OCI-LY3 (cell line): ENCODE results near the gene TEDC1.
"Not testable (repeated sequence)": the region's sequence is repeated elsewhere in the genome, so short reads cannot be mapped to it uniquely, and the experiment has no call there.

Experiments
- H2AFZ ChIP-seq: fragments of 200-600, 300-600 bp; shearing (Covaris generic); 2 replicates; pipeline ENCODE4 v1.6.0; 2014; ENCODE audit warnings: antibody characterized with exemption, low read depth, low read length
- H3K27ac ChIP-seq: fragments of 200-600, 300-600 bp; sonication (generic); 2 replicates; pipeline ENCODE4 v1.5.1; 2014; ENCODE audit warnings: mild to moderate bottlenecking, low read length, moderate library complexity, mixed read lengths
- H3K27me3 ChIP-seq: fragments of 200-600, 300-600 bp; sonication (generic); 2 replicates; pipeline ENCODE4 v1.6.1; 2014; ENCODE audit warnings: low read depth, low read length, mixed read lengths
- H3K36me3 ChIP-seq: fragments of 200-600, 300-600 bp; sonication (generic); replicated peaks from 2 replicates; pipeline ENCODE3; 2014; ENCODE audit warnings: low read depth, low read length, mixed read lengths
- H3K4me1 ChIP-seq: fragments of 300-600, 200-600 bp; sonication (generic); 2 replicates; pipeline ENCODE4 v1.6.1; 2014; ENCODE audit warnings: low read length, mixed read lengths
- H3K4me2 ChIP-seq: fragments of 200-600, 300-600 bp; sonication (generic); 2 replicates; pipeline ENCODE4 v1.6.1; 2014; ENCODE audit warnings: low read length, mixed read lengths
- H3K4me3 ChIP-seq: fragments of 300-600, 200-600 bp; sonication (generic); 2 replicates; pipeline ENCODE4 v1.5.1; 2014; ENCODE audit warnings: antibody characterized with exemption, mild to moderate bottlenecking, low read length, moderate library complexity
- H3K79me2 ChIP-seq: fragments of 300-600, 200-600 bp; shearing (Covaris generic); 2 replicates; pipeline ENCODE4 v1.6.1; 2014; ENCODE audit warnings: mild to moderate bottlenecking, low read length, mixed read lengths
- H3K9ac ChIP-seq: fragments of 300-600, 200-600 bp; shearing (Covaris generic); 2 replicates; pipeline ENCODE4 v1.6.0; 2014; ENCODE audit warnings: mild to moderate bottlenecking, low read length, moderate library complexity
- H3K9me3 ChIP-seq: fragments of 200-600, 300-600 bp; shearing (Covaris generic); 2 replicates; pipeline ENCODE4 v1.6.1; 2014; ENCODE audit warnings: low read length, mixed read lengths; ENCODE audit not compliant: insufficient read depth
- H4K20me1 ChIP-seq: fragments of 200-600, 300-600 bp; sonication (generic); 2 replicates; pipeline ENCODE4 v1.6.1; 2016; ENCODE audit warnings: low read length, mixed read lengths; ENCODE audit not compliant: insufficient read depth
- EZH2phosphoT487 ChIP-seq: fragments of 200-600 bp; shearing (Covaris generic); IDR thresholded peaks from 2 replicates; pipeline ENCODE4 v1.6.1; 2018; ENCODE audit warnings: antibody characterized with exemption, mixed run types, low read depth
- TF ChIP-seq, protein P1 (sequence below): fragments of 200-600, 300-600 bp; sonication (generic); IDR thresholded peaks from 2 replicates; pipeline ENCODE4 v1.5.1; 2014; ENCODE audit warnings: antibody characterized with exemption, low read length, low read depth

TEDC1 gene

GRCh38 chr14:105538481-105539049 is 47.5 kb downstream of the TEDC1 start:
- H3K27me3 ChIP-seq, result peaks cover 29% of the 10 kb centered on the region
- no peak overlapping the region for H3K4me3 ChIP-seq
- no peaks in the 10 kb centered on the region for H4K20me1 ChIP-seq
- H3K9me3 ChIP-seq, result peaks cover 7% of the 10 kb centered on the region; the same call in 1 of the 2 replicates
- no peak overlapping the region for H3K9ac ChIP-seq
- no peak overlapping the region for H3K27ac ChIP-seq
- H2AFZ ChIP-seq, result no peak overlapping the region
- no peaks in the 10 kb centered on the region for H3K4me1 ChIP-seq
- H3K4me2 ChIP-seq, result no peak overlapping the region
- no peaks in the 10 kb centered on the region for H3K79me2 ChIP-seq
- H3K36me3 ChIP-seq, result no peaks in the 10 kb centered on the region
- no peak for TF ChIP-seq EZH2phosphoT487
- TF ChIP-seq, protein P1, sequence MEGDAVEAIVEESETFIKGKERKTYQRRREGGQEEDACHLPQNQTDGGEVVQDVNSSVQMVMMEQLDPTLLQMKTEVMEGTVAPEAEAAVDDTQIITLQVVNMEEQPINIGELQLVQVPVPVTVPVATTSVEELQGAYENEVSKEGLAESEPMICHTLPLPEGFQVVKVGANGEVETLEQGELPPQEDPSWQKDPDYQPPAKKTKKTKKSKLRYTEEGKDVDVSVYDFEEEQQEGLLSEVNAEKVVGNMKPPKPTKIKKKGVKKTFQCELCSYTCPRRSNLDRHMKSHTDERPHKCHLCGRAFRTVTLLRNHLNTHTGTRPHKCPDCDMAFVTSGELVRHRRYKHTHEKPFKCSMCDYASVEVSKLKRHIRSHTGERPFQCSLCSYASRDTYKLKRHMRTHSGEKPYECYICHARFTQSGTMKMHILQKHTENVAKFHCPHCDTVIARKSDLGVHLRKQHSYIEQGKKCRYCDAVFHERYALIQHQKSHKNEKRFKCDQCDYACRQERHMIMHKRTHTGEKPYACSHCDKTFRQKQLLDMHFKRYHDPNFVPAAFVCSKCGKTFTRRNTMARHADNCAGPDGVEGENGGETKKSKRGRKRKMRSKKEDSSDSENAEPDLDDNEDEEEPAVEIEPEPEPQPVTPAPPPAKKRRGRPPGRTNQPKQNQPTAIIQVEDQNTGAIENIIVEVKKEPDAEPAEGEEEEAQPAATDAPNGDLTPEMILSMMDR, result no peak

- Histone ChIP-seq H2AFZ (no peak overlapping the region), H3K4me1 (no peaks in the 10 kb centered on the region), H3K9ac (no peak overlapping the region), H3K4me2 (no peak overlapping the region), H3K4me3 (no peak overlapping the region), H3K36me3 (no peaks in the 10 kb centered on the region), H3K27ac (no peak overlapping the region), H3K79me2 (no peaks in the 10 kb centered on the region), H3K9me3 (peaks cover 7% of the 10 kb centered on the region), H3K27me3 (peaks cover 21% of the 10 kb centered on the region), H4K20me1 (no peaks in the 10 kb centered on the region)
- TF ChIP-seq EZH2phosphoT487, result no peak
- TF ChIP-seq, protein P1, result no peak
Measured at GRCh38 chr14:105540811-105541210, 49.8 kb downstream of the TEDC1 start.

DNA sequence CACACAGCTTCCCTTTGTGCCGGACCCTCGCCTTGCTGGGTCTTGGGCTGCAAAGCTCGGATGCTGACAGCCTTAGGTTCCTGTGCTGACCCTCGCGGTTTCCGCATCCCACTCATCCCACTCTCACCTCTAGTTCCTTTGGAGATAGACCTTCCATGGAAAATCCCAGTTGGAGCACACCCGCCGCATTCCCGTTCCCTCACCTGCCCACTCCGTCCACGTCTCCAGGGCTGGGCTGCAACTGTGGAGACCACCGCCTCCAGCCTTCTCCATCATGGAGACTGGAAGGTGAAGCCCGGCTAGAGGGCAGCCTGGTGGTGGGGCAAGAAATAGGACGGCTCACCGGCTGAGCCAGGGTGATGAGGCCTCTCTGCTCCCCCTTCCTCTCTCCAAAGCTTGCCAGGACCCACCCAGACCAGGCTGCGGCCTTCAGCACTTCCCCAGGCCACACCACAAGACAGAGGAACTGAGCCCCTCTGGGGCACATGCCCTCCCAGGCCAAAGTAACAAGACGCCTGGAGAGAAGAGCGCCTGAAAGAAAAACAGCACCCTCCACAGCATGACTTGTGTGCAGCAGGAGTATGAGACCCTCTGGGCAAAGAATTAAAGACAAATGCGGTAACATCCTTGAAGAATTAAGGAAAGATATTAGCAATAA is 50.3 kb downstream of the TEDC1 start:
- Histone ChIP-seq H3K4me2 (no peak overlapping the region), H2AFZ (no peak overlapping the region), H3K9ac (no peak overlapping the region), H3K4me3 (no peak overlapping the region), H3K79me2 (no peaks in the 10 kb centered on the region), H3K27me3 (peaks cover 21% of the 10 kb centered on the region), H3K27ac (no peak overlapping the region), H3K9me3 (peaks cover 7% of the 10 kb centered on the region), H3K36me3 (no peaks in the 10 kb centered on the region), H4K20me1 (no peaks in the 10 kb centered on the region), H3K4me1 (no peaks in the 10 kb centered on the region)
- TF ChIP-seq, protein P1, result no peak
- no peak for TF ChIP-seq EZH2phosphoT487

GRCh38 chr14:105545676-105546075 is 54.6 kb downstream of the TEDC1 start:
- not testable (repeated sequence) for H3K9ac ChIP-seq, H3K9me3 ChIP-seq, H3K4me3 ChIP-seq, H3K27ac ChIP-seq, H3K36me3 ChIP-seq, H3K4me1 ChIP-seq, H3K79me2 ChIP-seq, H2AFZ ChIP-seq, H3K4me2 ChIP-seq, H4K20me1 ChIP-seq
- H3K27me3 ChIP-seq, result peaks cover 14% of the 10 kb centered on the region; the same call in 1 of the 2 replicates

- H3K9ac ChIP-seq, H3K4me2 ChIP-seq, H4K20me1 ChIP-seq, H3K79me2 ChIP-seq, H3K4me1 ChIP-seq, H2AFZ ChIP-seq, H3K4me3 ChIP-seq, H3K27ac ChIP-seq, H3K36me3 ChIP-seq, H3K9me3 ChIP-seq: not testable (repeated sequence)
- peaks cover 14% of the 10 kb centered on the region; the same call in 1 of the 2 replicates for H3K27me3 ChIP-seq
Measured at GRCh38 chr14:105546410-105546809, 55.4 kb downstream of the TEDC1 start.

DNA sequence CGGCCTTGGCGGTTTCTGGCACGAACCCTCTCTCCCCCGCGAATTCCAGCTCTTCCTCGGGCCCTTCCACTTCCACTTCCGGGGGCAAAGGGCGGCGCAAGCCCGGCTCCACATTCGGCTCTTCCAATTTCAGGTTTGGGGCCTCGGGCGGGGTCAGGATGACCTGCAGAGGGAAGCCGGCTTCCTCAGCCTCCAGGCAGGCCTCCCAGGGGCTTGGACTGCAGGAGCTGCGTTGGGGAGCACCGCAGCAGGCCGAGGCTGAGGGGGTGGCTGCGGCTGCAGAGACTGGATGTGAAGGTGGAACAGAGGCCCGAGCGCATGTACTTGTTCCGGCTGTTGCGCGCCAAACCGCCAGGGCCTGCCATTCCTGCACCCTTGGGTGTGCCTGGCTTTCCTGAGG is 56.0 kb downstream of the TEDC1 start:
- not testable (repeated sequence) for H2AFZ ChIP-seq, H4K20me1 ChIP-seq, H3K4me3 ChIP-seq, H3K27me3 ChIP-seq, H3K9me3 ChIP-seq, H3K27ac ChIP-seq, H3K4me2 ChIP-seq, H3K9ac ChIP-seq, H3K4me1 ChIP-seq, H3K79me2 ChIP-seq, H3K36me3 ChIP-seq
